Peyer's patch (tissue), 4 donors: ENCODE data around the gene CALML3.

ENCODE experiments used
- POLR2A ChIP-seq, 2 donors: fragments of 450-650 bp; IDR thresholded peaks; one replicate each; pipeline ENCODE4 v1.5.1; 2017; ENCODE audit warnings: antibody characterized with exemption in 2 of 2, mild to moderate bottlenecking in 2 of 2, moderate library complexity in 2 of 2
- TF ChIP-seq, protein P1 (sequence below), 6 experiments: fragments of 450-650 bp in 4 of 6; fragments of 200-600 bp in 2 of 6; sonication (generic) in 1 of 6; IDR thresholded peaks; one replicate each; pipeline ENCODE4 v1.5.1; 2017 to 2019; ENCODE audit warnings: antibody characterized with exemption in 6 of 6, mild to moderate bottlenecking in 3 of 6, moderate library complexity in 1 of 6

DNA sequence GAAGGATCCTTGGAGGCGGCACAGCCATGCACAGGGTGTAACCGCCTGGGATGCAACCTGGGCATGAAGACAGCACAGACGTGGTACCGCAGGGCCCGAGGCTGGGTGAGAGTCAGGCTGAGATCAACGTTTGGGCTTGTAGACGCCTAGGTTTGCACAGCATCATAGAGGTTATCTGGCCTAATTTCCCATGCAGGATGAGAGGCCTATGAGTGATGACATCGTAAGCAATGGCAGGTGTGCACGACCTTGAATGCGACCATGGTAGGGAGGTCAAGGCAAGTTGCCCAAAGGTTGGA lies 7.5 kb downstream of the CALML3 start:
- TF ChIP-seq, protein P1, sequence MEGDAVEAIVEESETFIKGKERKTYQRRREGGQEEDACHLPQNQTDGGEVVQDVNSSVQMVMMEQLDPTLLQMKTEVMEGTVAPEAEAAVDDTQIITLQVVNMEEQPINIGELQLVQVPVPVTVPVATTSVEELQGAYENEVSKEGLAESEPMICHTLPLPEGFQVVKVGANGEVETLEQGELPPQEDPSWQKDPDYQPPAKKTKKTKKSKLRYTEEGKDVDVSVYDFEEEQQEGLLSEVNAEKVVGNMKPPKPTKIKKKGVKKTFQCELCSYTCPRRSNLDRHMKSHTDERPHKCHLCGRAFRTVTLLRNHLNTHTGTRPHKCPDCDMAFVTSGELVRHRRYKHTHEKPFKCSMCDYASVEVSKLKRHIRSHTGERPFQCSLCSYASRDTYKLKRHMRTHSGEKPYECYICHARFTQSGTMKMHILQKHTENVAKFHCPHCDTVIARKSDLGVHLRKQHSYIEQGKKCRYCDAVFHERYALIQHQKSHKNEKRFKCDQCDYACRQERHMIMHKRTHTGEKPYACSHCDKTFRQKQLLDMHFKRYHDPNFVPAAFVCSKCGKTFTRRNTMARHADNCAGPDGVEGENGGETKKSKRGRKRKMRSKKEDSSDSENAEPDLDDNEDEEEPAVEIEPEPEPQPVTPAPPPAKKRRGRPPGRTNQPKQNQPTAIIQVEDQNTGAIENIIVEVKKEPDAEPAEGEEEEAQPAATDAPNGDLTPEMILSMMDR (IDR thresholded peaks at IDR 0.05) = no peak
- TF ChIP-seq POLR2A (IDR thresholded peaks at IDR 0.05) = no peak
